Measurements from ENCODE around the gene B3GALT5. TPM values are rescaled to one million over a fixed set of nuclear protein-coding genes. Genes with fewer than 3 reads are reported as not detected.
A peak's percentile ranks its signal among the peaks of the same experiment; 100 is the strongest.

B3GALT5 gene, protein sequence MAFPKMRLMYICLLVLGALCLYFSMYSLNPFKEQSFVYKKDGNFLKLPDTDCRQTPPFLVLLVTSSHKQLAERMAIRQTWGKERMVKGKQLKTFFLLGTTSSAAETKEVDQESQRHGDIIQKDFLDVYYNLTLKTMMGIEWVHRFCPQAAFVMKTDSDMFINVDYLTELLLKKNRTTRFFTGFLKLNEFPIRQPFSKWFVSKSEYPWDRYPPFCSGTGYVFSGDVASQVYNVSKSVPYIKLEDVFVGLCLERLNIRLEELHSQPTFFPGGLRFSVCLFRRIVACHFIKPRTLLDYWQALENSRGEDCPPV
- 0.25 TPM for total RNA-seq (ENCODE audit: unreplicated experiment)
- long read RNA-seq, result 0 reads

DNA sequence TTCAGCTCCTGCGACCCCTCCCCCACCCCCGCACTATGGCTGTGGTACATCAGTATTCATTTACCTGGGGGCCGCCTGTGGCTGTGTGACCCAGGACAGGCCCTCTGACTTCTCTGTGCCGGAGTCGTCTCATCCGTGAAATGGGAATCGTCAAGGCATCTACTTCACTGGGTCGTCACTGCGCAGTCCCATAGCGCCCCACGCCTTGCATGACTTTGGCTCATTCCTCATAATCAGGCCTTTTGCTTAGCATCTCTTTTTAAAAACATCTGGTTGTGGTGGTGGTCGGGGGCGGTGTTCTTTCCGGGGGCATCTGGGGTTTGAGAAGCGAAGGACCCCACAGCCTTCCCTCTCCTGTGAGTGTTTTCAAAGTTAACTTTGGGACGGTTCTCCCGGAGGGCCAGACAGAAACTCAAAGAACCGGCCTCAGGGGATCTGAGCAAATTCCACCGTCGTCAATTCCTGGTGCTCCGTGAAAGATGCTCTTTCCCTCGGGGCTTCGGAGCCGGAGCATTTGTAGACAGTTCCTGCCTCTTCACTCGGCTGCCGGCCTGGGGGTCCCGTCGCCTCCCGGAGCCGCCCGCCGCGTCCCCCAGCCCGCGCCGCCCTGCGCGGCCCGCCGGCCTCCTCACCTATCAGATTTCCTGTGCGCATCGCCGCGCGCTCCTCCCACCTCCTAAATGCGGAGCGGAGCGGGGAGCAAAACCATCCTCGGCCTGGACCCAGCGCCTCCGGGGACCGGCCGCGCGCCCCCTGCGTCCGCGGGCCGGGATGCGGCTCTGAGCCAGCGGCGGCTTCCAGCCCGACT, at the start of gene B3GALT5:
Gene B3GALT5 (plus strand): TSS at position 708 of the 808 bp plus-strand sequence. CDS start 47,620 bp downstream, outside the sequence.
- peak; percentile 71 for DNase-seq
- H3K27me3 Mint-ChIP-seq (ENCODE audit: unreplicated experiment), result peaks cover 12% of the 10 kb centered on the region
- peaks cover 3% of the 10 kb centered on the region for H3K4me1 Mint-ChIP-seq (ENCODE audit: low read depth, unreplicated experiment)
- TF ChIP-seq, protein P1, sequence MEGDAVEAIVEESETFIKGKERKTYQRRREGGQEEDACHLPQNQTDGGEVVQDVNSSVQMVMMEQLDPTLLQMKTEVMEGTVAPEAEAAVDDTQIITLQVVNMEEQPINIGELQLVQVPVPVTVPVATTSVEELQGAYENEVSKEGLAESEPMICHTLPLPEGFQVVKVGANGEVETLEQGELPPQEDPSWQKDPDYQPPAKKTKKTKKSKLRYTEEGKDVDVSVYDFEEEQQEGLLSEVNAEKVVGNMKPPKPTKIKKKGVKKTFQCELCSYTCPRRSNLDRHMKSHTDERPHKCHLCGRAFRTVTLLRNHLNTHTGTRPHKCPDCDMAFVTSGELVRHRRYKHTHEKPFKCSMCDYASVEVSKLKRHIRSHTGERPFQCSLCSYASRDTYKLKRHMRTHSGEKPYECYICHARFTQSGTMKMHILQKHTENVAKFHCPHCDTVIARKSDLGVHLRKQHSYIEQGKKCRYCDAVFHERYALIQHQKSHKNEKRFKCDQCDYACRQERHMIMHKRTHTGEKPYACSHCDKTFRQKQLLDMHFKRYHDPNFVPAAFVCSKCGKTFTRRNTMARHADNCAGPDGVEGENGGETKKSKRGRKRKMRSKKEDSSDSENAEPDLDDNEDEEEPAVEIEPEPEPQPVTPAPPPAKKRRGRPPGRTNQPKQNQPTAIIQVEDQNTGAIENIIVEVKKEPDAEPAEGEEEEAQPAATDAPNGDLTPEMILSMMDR (IDR thresholded peaks at IDR 0.05; ENCODE audit: partially characterized antibody, unreplicated experiment), result no peak
- peak within 1 kb of the TSS; percentile 88 for H3K4me3 Mint-ChIP-seq (ENCODE audit: unreplicated experiment)
- peaks cover 3% of the 10 kb centered on the region for H3K9me3 Mint-ChIP-seq (ENCODE audit: unreplicated experiment)
- no peaks in the 10 kb centered on the region for H3K36me3 Mint-ChIP-seq (ENCODE audit: unreplicated experiment)
- H3K27ac Mint-ChIP-seq (ENCODE audit: unreplicated experiment), result no peak within 1 kb of the TSS

DNA sequence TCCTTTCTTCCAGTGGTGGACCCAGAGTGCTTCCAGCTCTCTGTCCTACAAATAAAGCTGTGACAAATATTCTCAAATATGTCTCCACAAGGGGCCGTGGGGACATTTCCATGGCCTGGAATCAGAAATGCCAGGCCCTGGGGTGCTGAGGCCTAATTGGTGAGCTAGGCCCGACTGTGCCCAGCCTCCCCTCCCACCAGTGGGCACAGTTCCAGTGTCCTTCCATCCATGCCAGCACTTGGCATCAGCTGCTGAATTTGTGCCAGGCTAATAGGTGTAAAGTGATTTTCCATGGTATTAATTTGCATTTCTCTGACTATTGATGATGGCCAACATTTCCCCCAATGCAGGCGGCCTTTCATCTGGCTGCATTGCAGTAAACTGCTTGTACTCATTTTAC, 48.5 kb upstream of the B3GALT5 start:
- TF ChIP-seq, protein P1 (IDR thresholded peaks at IDR 0.05; ENCODE audit: partially characterized antibody, unreplicated experiment), result no peak
- no peak overlapping the region for H3K4me3 Mint-ChIP-seq (ENCODE audit: unreplicated experiment)
- H3K27ac Mint-ChIP-seq (ENCODE audit: unreplicated experiment), result no peak overlapping the region
- H3K36me3 Mint-ChIP-seq (ENCODE audit: unreplicated experiment), result no peaks in the 10 kb centered on the region
- DNase-seq, result no peak
- H3K27me3 Mint-ChIP-seq (ENCODE audit: unreplicated experiment), result no peaks in the 10 kb centered on the region
- peaks cover 1% of the 10 kb centered on the region for H3K9me3 Mint-ChIP-seq (ENCODE audit: unreplicated experiment)
- H3K4me1 Mint-ChIP-seq (ENCODE audit: low read depth, unreplicated experiment), result no peaks in the 10 kb centered on the region

DNA sequence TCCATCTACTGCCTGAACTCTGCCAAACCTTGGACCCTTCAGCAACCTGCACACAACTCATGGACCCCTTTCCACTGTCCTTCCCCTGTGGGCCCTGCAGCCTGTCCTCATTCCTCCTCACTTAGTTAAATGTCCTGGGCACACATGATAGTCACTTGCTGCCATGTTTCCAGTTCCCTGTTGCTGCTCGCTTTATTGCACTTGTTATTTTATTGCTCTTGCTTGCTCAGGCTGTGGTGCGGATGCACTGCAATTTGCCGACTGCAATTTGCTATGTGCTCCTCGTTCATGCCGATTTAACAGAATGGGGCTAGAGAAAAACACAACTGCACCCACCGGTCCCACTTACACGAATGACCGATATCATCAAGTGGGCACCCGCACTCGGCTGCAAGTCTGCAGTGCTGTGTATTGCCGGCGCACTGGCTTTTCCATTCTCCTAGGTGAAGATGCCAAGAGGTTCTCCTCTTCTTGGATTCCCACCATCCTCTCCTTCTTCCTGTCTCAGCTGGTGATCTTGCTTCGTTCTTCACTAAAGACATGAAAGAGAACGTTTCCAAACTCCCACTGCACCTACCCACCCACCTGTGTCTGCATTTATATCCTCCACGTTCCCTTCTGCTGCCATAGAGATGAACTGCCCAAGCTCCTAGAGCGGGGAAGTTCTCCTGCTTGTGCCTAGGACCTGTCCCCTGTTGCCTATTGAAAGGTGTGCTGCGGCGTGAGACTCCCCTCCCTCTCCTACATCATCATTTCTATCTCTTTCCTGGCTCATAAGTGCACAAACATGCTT, 45.4 kb upstream of the B3GALT5 start:
- H3K9me3 Mint-ChIP-seq (ENCODE audit: unreplicated experiment), result peaks cover 1% of the 10 kb centered on the region
- DNase-seq, result no peak
- H3K4me3 Mint-ChIP-seq (ENCODE audit: unreplicated experiment), result no peak overlapping the region
- no peak overlapping the region for H3K27ac Mint-ChIP-seq (ENCODE audit: unreplicated experiment)
- TF ChIP-seq, protein P1 (IDR thresholded peaks at IDR 0.05; ENCODE audit: partially characterized antibody, unreplicated experiment), result no peak
- no peaks in the 10 kb centered on the region for H3K27me3 Mint-ChIP-seq (ENCODE audit: unreplicated experiment)
- H3K36me3 Mint-ChIP-seq (ENCODE audit: unreplicated experiment), result no peaks in the 10 kb centered on the region
- H3K4me1 Mint-ChIP-seq (ENCODE audit: low read depth, unreplicated experiment), result no peaks in the 10 kb centered on the region

DNA sequence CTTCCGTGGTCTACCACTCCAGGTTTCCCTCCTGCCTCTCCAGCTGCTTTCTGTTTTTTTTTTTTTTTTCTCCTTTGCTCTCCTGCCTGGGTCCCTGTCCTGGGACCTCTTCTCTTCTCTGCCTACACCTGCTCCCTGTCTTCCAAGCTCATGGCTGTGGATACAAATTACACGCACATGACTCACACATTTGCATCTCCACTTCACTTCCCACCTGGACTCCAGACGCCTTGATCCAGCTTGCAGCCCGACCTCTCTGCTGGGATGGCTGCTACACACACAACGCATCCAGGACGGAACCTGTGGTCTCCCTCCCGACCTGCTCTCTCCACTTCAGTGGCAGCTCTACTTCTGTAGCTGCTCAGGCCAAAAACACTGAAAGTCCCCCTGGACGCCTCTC, 44.4 kb upstream of the B3GALT5 start:
- TF ChIP-seq, protein P1 (IDR thresholded peaks at IDR 0.05; ENCODE audit: partially characterized antibody, unreplicated experiment), result no peak
- Mint-ChIP-seq H3K27me3 (ENCODE audit: unreplicated experiment) (no peaks in the 10 kb centered on the region), H3K27ac (ENCODE audit: unreplicated experiment) (no peak overlapping the region), H3K36me3 (ENCODE audit: unreplicated experiment) (no peaks in the 10 kb centered on the region), H3K4me3 (ENCODE audit: unreplicated experiment) (no peak overlapping the region), H3K4me1 (ENCODE audit: low read depth, unreplicated experiment) (no peaks in the 10 kb centered on the region), H3K9me3 (ENCODE audit: unreplicated experiment) (peaks cover 1% of the 10 kb centered on the region)
- DNase-seq, result no peak

All from glutamatergic neuron (in vitro differentiated cells).